ENCODE results near the gene CRMP1. TPM values are rescaled to one million over a fixed set of nuclear protein-coding genes. Genes with fewer than 3 reads are reported as not detected.

CRMP1 gene
- total and polyA plus RNA-seq, 2 of the 4 experiments (the other 2 are of a cell fraction): 4.1 to 7.4 TPM

GRCh38 chr4:5827108-5828004 is 65.5 kb downstream of the CRMP1 start (continued):
- no peak for TF ChIP-seq CTCF (conservative IDR thresholded peaks at IDR 0.05; ENCODE audit: low read depth, low read length)
